ENCODE results near the gene LRRC45. TPM values are rescaled to one million over a fixed set of nuclear protein-coding genes. Genes with fewer than 3 reads are reported as not detected.

LRRC45 gene
- total and polyA plus RNA-seq, 2 experiments from 2014 or later, result 16.1 to 40.7 TPM

DNA sequence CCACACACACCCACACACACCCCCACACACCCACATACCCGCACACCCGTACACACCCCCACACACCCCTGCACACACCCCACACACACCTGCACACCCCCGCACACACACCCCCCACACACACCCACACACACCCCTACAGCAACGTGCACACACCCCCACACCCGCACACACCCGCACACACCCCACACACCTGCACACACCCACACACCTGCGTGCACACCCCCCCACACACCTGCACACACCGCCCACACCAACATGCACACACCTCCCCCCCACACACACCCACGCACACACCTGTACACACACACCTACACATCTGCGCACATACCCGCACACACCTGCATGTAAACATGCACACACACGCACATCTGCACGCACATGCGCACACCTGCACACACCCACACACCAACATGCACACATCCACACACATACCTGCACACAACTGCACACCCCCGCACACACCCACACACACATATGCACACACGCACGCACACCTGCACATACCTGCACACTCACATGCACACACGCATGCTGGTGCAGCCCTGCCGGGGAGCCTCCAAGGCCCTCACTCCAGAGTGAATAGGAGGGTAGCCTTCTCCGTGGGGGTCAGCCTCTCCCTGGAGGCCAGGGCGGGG, 38.2 kb upstream of the LRRC45 start:
- Histone ChIP-seq H3F3A (replicated peaks; ENCODE audit: low read depth) (peaks cover 5% of the 10 kb centered on the region; the same call in 1 of the 2 replicates), H3K79me2 (replicated peaks; ENCODE audit: insufficient read depth) (no peaks in the 10 kb centered on the region), H2AFZ (no peak overlapping the region), H3K4me3 (no peak overlapping the region), H3K36me3 (ENCODE audit: insufficient read depth) (0 out of 2 replicates have a peak, but pooled peaks cover 4% of the 10 kb centered on the region), H3K27me3 (ENCODE audit: insufficient read depth) (no peaks in the 10 kb centered on the region), H3K27ac (ENCODE audit: low read depth) (no peak overlapping the region), H3K9me2 (ENCODE audit: insufficient read depth) (no peaks in the 10 kb centered on the region), H4K20me1 (replicated peaks; ENCODE audit: insufficient read depth) (no peaks in the 10 kb centered on the region; the same call in none of the 2 replicates), H3K4me1 (ENCODE audit: insufficient read depth) (no peaks in the 10 kb centered on the region), H3K4me2 (no peak overlapping the region)
- no peak for TF ChIP-seq ZNF114 (CRISPR knock-in tag; IDR thresholded peaks at IDR 0.05)
- TF ChIP-seq POLR2AphosphoS5 (IDR thresholded peaks at IDR 0.05; ENCODE audit: low read depth), result no peak
- no peak for TF ChIP-seq NANOG (IDR thresholded peaks at IDR 0.05; ENCODE audit: borderline replicate concordance)
- TF ChIP-seq CREB1 (CRISPR knock-in tag; IDR thresholded peaks at IDR 0.05; ENCODE audit: low read depth), result no peak
- TF ChIP-seq EZH2phosphoT487 (IDR thresholded peaks at IDR 0.05; ENCODE audit: unreplicated experiment), result no peak
- TF ChIP-seq CTCF (conservative IDR thresholded peaks at IDR 0.05; ENCODE audit: low read depth in 2 of 2), result no peak
- no peak for TF ChIP-seq JUNB (IDR thresholded peaks at IDR 0.05; ENCODE audit: unreplicated experiment)
- TF ChIP-seq, protein P1, sequence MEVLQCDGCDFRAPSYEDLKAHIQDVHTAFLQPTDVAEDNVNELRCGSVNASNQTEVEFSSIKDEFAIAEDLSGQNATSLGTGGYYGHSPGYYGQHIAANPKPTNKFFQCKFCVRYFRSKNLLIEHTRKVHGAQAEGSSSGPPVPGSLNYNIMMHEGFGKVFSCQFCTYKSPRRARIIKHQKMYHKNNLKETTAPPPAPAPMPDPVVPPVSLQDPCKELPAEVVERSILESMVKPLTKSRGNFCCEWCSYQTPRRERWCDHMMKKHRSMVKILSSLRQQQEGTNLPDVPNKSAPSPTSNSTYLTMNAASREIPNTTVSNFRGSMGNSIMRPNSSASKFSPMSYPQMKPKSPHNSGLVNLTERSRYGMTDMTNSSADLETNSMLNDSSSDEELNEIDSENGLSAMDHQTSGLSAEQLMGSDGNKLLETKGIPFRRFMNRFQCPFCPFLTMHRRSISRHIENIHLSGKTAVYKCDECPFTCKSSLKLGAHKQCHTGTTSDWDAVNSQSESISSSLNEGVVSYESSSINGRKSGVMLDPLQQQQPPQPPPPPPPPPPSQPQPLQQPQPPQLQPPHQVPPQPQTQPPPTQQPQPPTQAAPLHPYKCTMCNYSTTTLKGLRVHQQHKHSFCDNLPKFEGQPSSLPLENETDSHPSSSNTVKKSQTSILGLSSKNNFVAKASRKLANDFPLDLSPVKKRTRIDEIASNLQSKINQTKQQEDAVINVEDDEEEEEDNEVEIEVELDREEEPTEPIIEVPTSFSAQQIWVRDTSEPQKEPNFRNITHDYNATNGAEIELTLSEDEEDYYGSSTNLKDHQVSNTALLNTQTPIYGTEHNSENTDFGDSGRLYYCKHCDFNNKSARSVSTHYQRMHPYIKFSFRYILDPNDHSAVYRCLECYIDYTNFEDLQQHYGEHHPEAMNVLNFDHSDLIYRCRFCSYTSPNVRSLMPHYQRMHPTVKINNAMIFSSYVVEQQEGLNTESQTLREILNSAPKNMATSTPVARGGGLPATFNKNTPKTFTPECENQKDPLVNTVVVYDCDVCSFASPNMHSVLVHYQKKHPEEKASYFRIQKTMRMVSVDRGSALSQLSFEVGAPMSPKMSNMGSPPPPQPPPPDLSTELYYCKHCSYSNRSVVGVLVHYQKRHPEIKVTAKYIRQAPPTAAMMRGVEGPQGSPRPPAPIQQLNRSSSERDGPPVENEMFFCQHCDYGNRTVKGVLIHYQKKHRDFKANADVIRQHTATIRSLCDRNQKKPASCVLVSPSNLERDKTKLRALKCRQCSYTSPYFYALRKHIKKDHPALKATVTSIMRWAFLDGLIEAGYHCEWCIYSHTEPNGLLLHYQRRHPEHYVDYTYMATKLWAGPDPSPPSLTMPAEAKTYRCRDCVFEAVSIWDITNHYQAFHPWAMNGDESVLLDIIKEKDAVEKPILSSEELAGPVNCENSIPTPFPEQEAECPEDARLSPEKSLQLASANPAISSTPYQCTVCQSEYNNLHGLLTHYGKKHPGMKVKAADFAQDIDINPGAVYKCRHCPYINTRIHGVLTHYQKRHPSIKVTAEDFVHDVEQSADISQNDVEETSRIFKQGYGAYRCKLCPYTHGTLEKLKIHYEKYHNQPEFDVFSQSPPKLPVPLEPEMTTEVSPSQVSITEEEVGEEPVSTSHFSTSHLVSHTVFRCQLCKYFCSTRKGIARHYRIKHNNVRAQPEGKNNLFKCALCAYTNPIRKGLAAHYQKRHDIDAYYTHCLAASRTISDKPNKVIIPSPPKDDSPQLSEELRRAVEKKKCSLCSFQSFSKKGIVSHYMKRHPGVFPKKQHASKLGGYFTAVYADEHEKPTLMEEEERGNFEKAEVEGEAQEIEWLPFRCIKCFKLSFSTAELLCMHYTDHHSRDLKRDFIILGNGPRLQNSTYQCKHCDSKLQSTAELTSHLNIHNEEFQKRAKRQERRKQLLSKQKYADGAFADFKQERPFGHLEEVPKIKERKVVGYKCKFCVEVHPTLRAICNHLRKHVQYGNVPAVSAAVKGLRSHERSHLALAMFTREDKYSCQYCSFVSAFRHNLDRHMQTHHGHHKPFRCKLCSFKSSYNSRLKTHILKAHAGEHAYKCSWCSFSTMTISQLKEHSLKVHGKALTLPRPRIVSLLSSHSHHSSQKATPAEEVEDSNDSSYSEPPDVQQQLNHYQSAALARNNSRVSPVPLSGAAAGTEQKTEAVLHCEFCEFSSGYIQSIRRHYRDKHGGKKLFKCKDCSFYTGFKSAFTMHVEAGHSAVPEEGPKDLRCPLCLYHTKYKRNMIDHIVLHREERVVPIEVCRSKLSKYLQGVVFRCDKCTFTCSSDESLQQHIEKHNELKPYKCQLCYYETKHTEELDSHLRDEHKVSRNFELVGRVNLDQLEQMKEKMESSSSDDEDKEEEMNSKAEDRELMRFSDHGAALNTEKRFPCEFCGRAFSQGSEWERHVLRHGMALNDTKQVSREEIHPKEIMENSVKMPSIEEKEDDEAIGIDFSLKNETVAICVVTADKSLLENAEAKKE (CRISPR knock-in tag; IDR thresholded peaks at IDR 0.05), result no peak
- TF ChIP-seq ZNF331 (CRISPR knock-in tag; IDR thresholded peaks at IDR 0.05; ENCODE audit: low read depth), result no peak
- TF ChIP-seq STAT1 (IDR thresholded peaks at IDR 0.05; ENCODE audit: unreplicated experiment), result no peak
- no peak for TF ChIP-seq EZH2 (IDR thresholded peaks at IDR 0.05; ENCODE audit: low read depth, unreplicated experiment)
- TF ChIP-seq REST (IDR thresholded peaks at IDR 0.05; ENCODE audit: unreplicated experiment), result no peak
- no peak for TF ChIP-seq ETS1 (IDR thresholded peaks at IDR 0.05)
- Mint-ChIP-seq H3K9me3 (no peaks in the 10 kb centered on the region), H3K36me3 (ENCODE audit: low read depth) (peaks cover 44% of the 10 kb centered on the region), H3K4me3 (no peak overlapping the region; the same call in 2 of the 3 replicates), H3K27ac (peak overlapping the region; percentile 11; the same call in 1 of the 2 replicates), H3K27me3 (ENCODE audit: insufficient read depth, low read depth, poor library complexity) (peaks cover 6% of the 10 kb centered on the region), H3K4me1 (no peaks in the 10 kb centered on the region)
- ATAC-seq (no peak), DNase-seq (ENCODE audit: low spot score) (no peak)
